Activated naive CD4-positive, alpha-beta T cell treated with anti-CD3 and anti-CD28 coated beads, Interleukin-2, amount 50 U/mL, for 16 hours (primary cell): Measurements from ENCODE around the gene BPIFB2.
"Not testable (repeated sequence)": the region's sequence is repeated elsewhere in the genome, so short reads cannot be mapped to it uniquely, and the experiment has no call there.

Source experiments
- DNase-seq: peaks from one replicate; pipeline ENCODE4 v3.0.0-alpha.2; 2020

The BPIFB2 gene

GRCh38 chr20:32971703-32972161 is 35.8 kb upstream of the BPIFB2 start:
- DNase-seq, result no peak

GRCh38 chr20:32972181-32973076 is 35.1 kb upstream of the BPIFB2 start:
- peak; percentile 80 for DNase-seq

GRCh38 chr20:32973077-32973717 is 34.3 kb upstream of the BPIFB2 start:
- no peak for DNase-seq

GRCh38 chr20:32974204-32975064 is 33.1 kb upstream of the BPIFB2 start:
- DNase-seq, result not testable (repeated sequence)

GRCh38 chr20:32975121-32975520 is 32.4 kb upstream of the BPIFB2 start:
- DNase-seq, result not testable (repeated sequence)

- DNase-seq, result no peak
Measured at GRCh38 chr20:32975698-32976674, 31.5 kb upstream of the BPIFB2 start.

- no peak for DNase-seq
Measured at GRCh38 chr20:32976746-32977145, 30.8 kb upstream of the BPIFB2 start.

GRCh38 chr20:32977281-32978008 is 30.1 kb upstream of the BPIFB2 start:
- no peak for DNase-seq

GRCh38 chr20:32978009-32978335 is 29.5 kb upstream of the BPIFB2 start:
- no peak for DNase-seq

GRCh38 chr20:32979201-32979998 is 28.1 kb upstream of the BPIFB2 start:
- no peak for DNase-seq

- DNase-seq, result no peak
Measured at GRCh38 chr20:32980131-32980941, 27.2 kb upstream of the BPIFB2 start.

- DNase-seq, result no peak
Measured at GRCh38 chr20:32980990-32981389, 26.5 kb upstream of the BPIFB2 start.

GRCh38 chr20:32982617-32983458 is 24.7 kb upstream of the BPIFB2 start:
- no peak for DNase-seq

GRCh38 chr20:32983459-32984112 is 23.9 kb upstream of the BPIFB2 start:
- no peak for DNase-seq

- DNase-seq, result no peak
Measured at GRCh38 chr20:32984196-32984595, 23.3 kb upstream of the BPIFB2 start.

- DNase-seq, result no peak
Measured at GRCh38 chr20:32984631-32985354, 22.7 kb upstream of the BPIFB2 start.

- DNase-seq, result no peak
Measured at GRCh38 chr20:32985596-32985995, 21.9 kb upstream of the BPIFB2 start.
